ENCODE results near the gene PANX1.

The PANX1 gene

DNA sequence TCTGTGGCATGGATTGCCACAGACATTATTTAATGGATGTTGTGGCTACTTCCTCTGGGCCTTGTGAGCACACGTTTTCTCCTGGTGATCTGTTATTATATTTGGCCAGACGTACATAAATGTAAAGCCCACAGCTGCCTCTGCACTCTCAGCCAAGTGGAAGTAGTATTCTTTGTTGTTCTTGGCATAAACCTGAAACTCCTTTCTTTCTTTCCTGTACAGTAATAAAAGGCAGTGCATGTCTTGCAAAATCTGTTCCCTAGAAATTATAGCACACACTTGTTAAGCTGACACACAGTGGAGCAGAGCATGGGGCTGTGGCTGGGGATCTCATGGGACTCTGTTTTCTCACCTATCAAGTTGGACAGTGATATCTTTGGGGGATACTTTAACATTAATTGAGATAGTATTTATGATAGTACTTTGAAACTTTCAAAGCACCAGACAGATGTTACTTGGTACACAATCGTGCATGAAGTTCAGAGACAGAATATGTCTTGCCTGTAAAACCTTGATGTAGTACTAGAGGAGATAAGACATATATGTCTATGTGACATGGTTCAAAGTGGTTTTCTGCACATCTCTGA is 20.9 kb downstream of the PANX1 start:
- H3K4me3 ChIP-seq (ENCODE audit: low read depth, low read length) = no peak overlapping the region
- POLR2A ChIA-PET = no interaction called here
- TF ChIP-seq, protein P1, sequence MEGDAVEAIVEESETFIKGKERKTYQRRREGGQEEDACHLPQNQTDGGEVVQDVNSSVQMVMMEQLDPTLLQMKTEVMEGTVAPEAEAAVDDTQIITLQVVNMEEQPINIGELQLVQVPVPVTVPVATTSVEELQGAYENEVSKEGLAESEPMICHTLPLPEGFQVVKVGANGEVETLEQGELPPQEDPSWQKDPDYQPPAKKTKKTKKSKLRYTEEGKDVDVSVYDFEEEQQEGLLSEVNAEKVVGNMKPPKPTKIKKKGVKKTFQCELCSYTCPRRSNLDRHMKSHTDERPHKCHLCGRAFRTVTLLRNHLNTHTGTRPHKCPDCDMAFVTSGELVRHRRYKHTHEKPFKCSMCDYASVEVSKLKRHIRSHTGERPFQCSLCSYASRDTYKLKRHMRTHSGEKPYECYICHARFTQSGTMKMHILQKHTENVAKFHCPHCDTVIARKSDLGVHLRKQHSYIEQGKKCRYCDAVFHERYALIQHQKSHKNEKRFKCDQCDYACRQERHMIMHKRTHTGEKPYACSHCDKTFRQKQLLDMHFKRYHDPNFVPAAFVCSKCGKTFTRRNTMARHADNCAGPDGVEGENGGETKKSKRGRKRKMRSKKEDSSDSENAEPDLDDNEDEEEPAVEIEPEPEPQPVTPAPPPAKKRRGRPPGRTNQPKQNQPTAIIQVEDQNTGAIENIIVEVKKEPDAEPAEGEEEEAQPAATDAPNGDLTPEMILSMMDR (IDR thresholded peaks at IDR 0.05; ENCODE audit: insufficient read depth, low read length, missing control alignments) = no peak
- CTCF ChIA-PET = interaction anchor here (1.1 to 3.5 kb wide), 7 partner anchors 8 to 357 kb away, joined by 3 to 19 read pairs (median 5); partner anchors contain the start of gene PANX1
- DNase-seq (ENCODE audit: low read depth, low spot score) = peak; percentile 84

DNA sequence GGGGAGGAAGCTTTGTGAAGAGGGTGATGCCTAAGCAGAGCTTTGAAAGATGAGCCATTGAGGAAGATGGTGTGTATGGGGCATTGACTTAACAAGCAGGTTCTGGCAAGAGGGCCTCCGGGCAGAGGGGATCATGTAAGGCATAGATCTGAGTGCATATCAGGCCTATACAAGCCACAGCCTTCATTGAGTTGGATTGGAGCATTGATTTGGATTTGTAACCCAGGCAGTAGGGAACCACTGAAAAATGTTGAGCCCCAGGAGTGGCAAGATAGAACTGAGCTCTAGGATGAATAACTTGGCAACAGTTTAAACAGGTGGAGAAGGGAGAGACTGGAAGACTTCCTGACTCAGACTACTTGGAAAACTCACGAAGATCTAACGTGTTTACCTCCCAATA is 21.4 kb downstream of the PANX1 start:
- H3K4me3 ChIP-seq (ENCODE audit: low read depth, low read length) = no peak overlapping the region
- TF ChIP-seq, protein P1 (IDR thresholded peaks at IDR 0.05; ENCODE audit: insufficient read depth, low read length, missing control alignments) = no peak
- ChIA-PET POLR2A (no interaction called here), CTCF (interaction anchor here (1.1 to 3.5 kb wide), 9 partner anchors 9 to 356 kb away, joined by 3 to 19 read pairs (median 5); partner anchors contain the start of gene PANX1)
- DNase-seq (ENCODE audit: low read depth, low spot score) = no peak

DNA sequence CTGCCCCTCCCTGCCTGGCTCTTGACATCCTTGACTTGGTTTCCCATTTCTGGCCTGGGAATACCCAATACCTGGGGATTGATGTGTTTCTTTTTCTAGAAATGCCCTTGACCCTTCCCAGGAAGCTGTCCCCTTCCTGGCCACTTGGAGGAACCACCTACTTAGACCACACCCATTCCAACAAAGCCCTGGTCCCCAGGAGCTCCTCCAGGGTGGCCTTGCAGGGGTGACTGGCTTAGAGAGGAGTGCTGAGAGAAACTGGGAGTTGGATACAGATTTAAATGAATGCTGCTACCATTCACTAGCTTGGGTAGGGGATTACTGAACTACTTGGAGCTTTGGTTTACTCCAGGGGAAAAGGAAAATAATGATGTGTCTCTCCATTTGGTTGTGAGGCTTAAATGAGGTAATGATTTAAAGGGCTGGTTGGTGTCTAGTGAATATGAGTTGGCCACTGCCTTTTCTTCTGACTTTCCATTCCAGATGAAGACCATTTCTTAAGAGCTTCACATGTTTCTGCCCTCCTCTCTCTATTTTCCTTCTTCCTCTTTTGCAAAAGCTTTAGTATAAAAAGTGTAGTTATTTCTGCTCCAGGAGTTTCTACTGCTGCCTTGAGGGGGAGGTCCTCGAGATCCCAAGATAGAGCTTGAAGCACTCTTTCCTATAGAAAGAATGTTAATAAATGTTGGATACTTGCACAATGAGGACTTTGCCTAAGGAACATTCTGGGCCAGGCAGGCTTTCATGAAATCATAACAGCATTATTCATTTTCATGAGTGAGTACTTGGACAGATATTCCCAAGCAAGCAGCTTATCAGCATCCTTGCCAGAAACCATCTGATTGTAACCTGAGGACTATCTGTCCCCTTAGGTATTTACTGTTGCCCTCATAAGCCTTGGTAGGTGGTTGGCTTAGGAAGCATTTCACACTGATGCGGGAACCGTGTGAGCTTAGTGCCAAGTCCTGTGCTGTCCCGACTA is 22.4 kb downstream of the PANX1 start:
- ChIA-PET CTCF (interaction anchor here (1.0 to 3.5 kb wide), 11 partner anchors 10 to 267 kb away, joined by 3 to 19 read pairs (median 5); partner anchors contain the start of gene PANX1), POLR2A (interaction anchor here (1.1 to 1.5 kb wide), 3 partner anchors 9 to 24 kb away, joined by 3 to 6 read pairs (median 5); partner anchors contain the start of gene PANX1)
- no peak overlapping the region for H3K4me3 ChIP-seq (ENCODE audit: low read depth, low read length)
- DNase-seq (ENCODE audit: low read depth, low spot score) = no peak
- TF ChIP-seq, protein P1 (IDR thresholded peaks at IDR 0.05; ENCODE audit: insufficient read depth, low read length, missing control alignments) = no peak

DNA sequence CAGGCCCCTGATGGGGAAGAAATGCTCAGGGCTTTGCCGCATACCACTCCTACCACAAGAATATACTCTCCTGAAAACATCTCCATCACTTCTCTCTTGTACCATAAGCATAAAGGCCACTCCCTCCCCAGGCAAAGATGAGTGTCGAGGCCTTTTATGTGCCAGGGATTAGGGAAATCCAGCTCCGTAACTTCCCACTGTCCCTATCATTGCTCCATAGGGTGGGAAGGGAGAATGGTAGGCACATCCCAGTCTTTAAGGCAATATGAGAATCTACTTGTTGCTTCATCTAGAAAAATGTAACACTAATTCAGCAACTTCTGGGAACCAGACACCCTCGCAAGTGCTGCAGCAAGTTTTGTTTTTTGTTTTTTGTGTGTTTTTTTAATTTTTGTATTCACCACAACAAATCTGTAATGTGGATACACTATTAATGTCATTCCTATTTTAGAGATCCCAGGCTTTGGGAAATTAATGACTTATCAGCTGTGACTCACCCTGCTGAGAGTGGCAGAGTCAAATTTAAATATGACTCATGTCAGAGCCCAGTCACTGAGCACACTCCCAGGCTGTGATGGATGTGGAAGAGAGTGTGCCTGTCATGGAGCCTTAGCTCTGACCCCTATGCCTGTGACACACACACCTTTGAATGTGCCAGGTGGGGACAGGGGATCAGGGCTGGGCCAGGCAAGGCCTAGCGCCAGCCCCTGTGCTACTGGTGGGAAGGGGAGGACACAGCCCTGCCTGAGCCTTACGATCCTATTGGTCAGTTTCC is 23.4 kb downstream of the PANX1 start:
- POLR2A ChIA-PET = interaction anchor here (0.7 to 1.5 kb wide), 4 partner anchors 10 to 23 kb away, joined by 3 to 6 read pairs (median 4); partner anchors contain the start of gene PANX1
- CTCF ChIA-PET = interaction anchor here (1.0 to 3.5 kb wide), 6 partner anchors 17 to 257 kb away, joined by 3 to 19 read pairs (median 4); no protein-coding TSS in a partner anchor
- TF ChIP-seq, protein P1 (IDR thresholded peaks at IDR 0.05; ENCODE audit: insufficient read depth, low read length, missing control alignments) = no peak
- no peak overlapping the region for H3K4me3 ChIP-seq (ENCODE audit: low read depth, low read length)
- DNase-seq (ENCODE audit: low read depth, low spot score) = no peak

DNA sequence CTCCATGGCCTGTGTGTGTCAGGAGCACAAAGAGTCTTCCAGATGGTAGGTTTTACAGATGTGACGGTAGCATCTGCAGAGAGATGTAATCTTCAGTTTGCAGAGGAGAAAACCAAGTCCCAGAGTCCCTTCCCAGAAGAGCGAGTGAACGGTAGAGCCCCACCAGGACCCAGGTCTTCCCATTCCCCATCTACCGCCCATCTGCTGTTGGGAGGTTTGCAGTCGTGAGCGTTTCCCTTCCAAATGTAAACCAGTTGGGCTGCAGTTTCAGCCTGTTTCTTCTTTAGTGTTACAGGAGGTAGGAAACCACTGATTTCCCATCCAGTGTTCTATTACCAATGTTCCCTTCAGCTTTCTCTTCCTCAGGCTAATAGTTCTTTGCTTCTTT is 24.0 kb downstream of the PANX1 start:
- POLR2A ChIA-PET = interaction anchor here (0.7 to 1.1 kb wide), 2 partner anchors 10 to 16 kb away, joined by 3 read pairs; no protein-coding TSS in a partner anchor
- TF ChIP-seq, protein P1 (IDR thresholded peaks at IDR 0.05; ENCODE audit: insufficient read depth, low read length, missing control alignments) = no peak
- no peak for DNase-seq (ENCODE audit: low read depth, low spot score)
- no peak overlapping the region for H3K4me3 ChIP-seq (ENCODE audit: low read depth, low read length)
- CTCF ChIA-PET = interaction anchor here (1.2 to 3.5 kb wide), 6 partner anchors 17 to 257 kb away, joined by 3 to 19 read pairs (median 4); no protein-coding TSS in a partner anchor
